Osteoblast (primary cell): Measurements from ENCODE around the gene MASP1. TPM values are rescaled to one million over a fixed set of nuclear protein-coding genes. Genes with fewer than 3 reads are reported as not detected.

Source experiments
- DNase-seq: peaks from one replicate; pipeline ENCODE4 v3.0.0; 2011; ENCODE audit warnings: low spot score, mixed read lengths; ENCODE audit not compliant: insufficient read length; ENCODE audit errors: missing footprints
- H2AFZ ChIP-seq: 2 replicates; pipeline ENCODE4 v1.6.0; 2011; ENCODE audit warnings: mild to moderate bottlenecking, low read length
- H3K27ac ChIP-seq: 2 replicates; pipeline ENCODE4 v1.5.1; 2011; ENCODE audit warnings: mild to moderate bottlenecking, low read depth, low read length, moderate library complexity
- H3K27me3 ChIP-seq: 2 replicates; pipeline ENCODE4 v1.6.0; 2012; ENCODE audit warnings: mild to moderate bottlenecking, control low read depth, inconsistent platforms, low read length, moderate library complexity; ENCODE audit not compliant: insufficient read depth
- H3K36me3 ChIP-seq: 2 replicates; pipeline ENCODE4 v1.5.1; 2011; ENCODE audit warnings: mild to moderate bottlenecking, low read length, control low read depth, moderate library complexity; ENCODE audit not compliant: insufficient read depth
- H3K4me1 ChIP-seq: 2 replicates; pipeline ENCODE4 v1.5.1; 2011; ENCODE audit warnings: mild to moderate bottlenecking, low read length, control low read depth, moderate library complexity; ENCODE audit not compliant: insufficient read depth
- H3K4me2 ChIP-seq: 2 replicates; pipeline ENCODE4 v1.6.0; 2011; ENCODE audit warnings: mild to moderate bottlenecking, low read length; ENCODE audit not compliant: insufficient read depth
- H3K4me3 ChIP-seq: fragments of 200-600 bp; sonication (generic); 3 replicates; pipeline ENCODE4 v1.5.1; 2012; ENCODE audit warnings: mild to moderate bottlenecking, low read length, inconsistent platforms; ENCODE audit not compliant: insufficient read depth
- H3K79me2 ChIP-seq: 2 replicates; pipeline ENCODE4 v1.6.0; 2012; ENCODE audit warnings: mild to moderate bottlenecking, low read length, control low read depth, inconsistent platforms; ENCODE audit not compliant: insufficient read depth
- H3K9me3 ChIP-seq: 2 replicates; pipeline ENCODE4 v1.5.1; 2011; ENCODE audit warnings: low read depth, low read length, control low read depth
- H4K20me1 ChIP-seq: 2 replicates; pipeline ENCODE4 v1.6.0; 2012; ENCODE audit warnings: mild to moderate bottlenecking, low read length, control low read depth; ENCODE audit not compliant: insufficient read depth
- CTCF ChIP-seq: IDR thresholded peaks from 2 replicates; pipeline ENCODE4 v1.5.1; 2011; ENCODE audit warnings: mild to moderate bottlenecking, low read depth, low read length, moderate library complexity; ENCODE audit errors: extremely low read depth
- total RNA-seq: library from RNA; depleted of rRNA; stranded (reverse); fragments of >200 nt; gene quantifications from 2 replicates; pipeline ENCODE4 v1.2.3, GENCODE V29; 2012

The MASP1 gene
- total RNA-seq, 1 donor: 1.4 TPM

DNA sequence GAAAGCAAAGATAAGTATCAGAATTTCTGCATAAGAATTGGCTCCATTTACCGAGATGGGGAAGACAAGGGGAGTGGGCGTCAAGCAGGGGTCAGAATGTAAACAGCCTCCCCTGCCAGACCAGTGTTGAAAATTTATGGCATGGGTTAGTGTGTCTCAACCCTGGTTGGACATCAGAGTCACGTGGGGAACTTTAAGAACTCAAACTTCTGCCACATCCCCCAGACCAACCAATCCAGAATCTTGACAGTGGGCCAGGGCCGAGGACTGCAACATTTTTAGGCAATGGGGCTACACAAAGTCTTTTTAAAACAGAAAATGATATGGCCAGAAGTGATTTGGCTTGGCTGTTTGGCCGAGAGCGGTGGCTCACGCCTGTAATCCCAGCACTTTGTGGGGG is 14.3 kb upstream of the MASP1 start:
- no peak overlapping the region for H3K4me3 ChIP-seq
- H3K27me3 ChIP-seq: peaks cover 4% of the 10 kb centered on the region
- H4K20me1 ChIP-seq: no peaks in the 10 kb centered on the region
- no peaks in the 10 kb centered on the region for H3K79me2 ChIP-seq
- H3K36me3 ChIP-seq: no peaks in the 10 kb centered on the region
- H3K4me1 ChIP-seq: no peaks in the 10 kb centered on the region
- H3K9me3 ChIP-seq: no peaks in the 10 kb centered on the region
- H3K4me2 ChIP-seq: no peak overlapping the region
- H3K27ac ChIP-seq: no peak overlapping the region
- no peak for DNase-seq
- H2AFZ ChIP-seq: no peak overlapping the region
- no peak for TF ChIP-seq CTCF

- no peak for DNase-seq
- Histone ChIP-seq H3K4me3 (no peak overlapping the region), H4K20me1 (no peaks in the 10 kb centered on the region), H2AFZ (no peak overlapping the region), H3K9me3 (no peaks in the 10 kb centered on the region), H3K27me3 (peaks cover 4% of the 10 kb centered on the region), H3K4me2 (no peak overlapping the region), H3K4me1 (no peaks in the 10 kb centered on the region), H3K79me2 (no peaks in the 10 kb centered on the region), H3K27ac (no peak overlapping the region), H3K36me3 (no peaks in the 10 kb centered on the region)
- TF ChIP-seq CTCF: no peak
Measured at GRCh38 chr3:187299611-187300010, 8.1 kb upstream of the MASP1 start.

GRCh38 chr3:187296911-187297310 is 5.4 kb upstream of the MASP1 start:
- no peaks in the 10 kb centered on the region for H4K20me1 ChIP-seq
- no peak for DNase-seq
- no peak overlapping the region for H2AFZ ChIP-seq
- no peak for TF ChIP-seq CTCF
- H3K4me2 ChIP-seq: no peak overlapping the region
- H3K9me3 ChIP-seq: no peaks in the 10 kb centered on the region
- H3K27me3 ChIP-seq: no peaks in the 10 kb centered on the region
- H3K4me1 ChIP-seq: no peaks in the 10 kb centered on the region
- H3K36me3 ChIP-seq: no peaks in the 10 kb centered on the region
- H3K79me2 ChIP-seq: no peaks in the 10 kb centered on the region
- H3K27ac ChIP-seq: no peak overlapping the region
- no peak overlapping the region for H3K4me3 ChIP-seq

DNA sequence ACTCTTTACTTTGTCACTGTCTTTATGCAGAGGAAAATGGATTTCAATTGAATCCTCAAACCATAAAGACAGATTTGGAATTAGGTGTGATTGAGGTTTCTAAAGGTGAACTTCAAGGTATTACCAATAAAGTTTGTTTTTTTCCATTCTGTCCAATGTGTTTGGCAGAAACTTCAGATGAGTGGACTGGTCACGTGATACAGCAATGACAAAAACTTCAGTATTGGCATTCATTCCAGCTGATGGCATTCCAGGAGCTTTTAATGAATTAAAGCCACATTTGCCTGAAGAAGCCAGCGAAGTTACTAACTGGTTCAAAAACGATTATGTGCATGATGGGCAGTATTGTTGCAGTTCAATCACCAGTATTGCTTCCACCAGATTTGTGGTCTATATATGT is 4.5 kb upstream of the MASP1 start:
- DNase-seq: no peak
- peaks cover 8% of the 10 kb centered on the region for H3K4me1 ChIP-seq
- TF ChIP-seq CTCF: no peak

More for the DNA sequence above, 4.5 kb upstream of the MASP1 start:
- no peaks in the 10 kb centered on the region for H3K79me2 ChIP-seq
- no peak overlapping the region for H2AFZ ChIP-seq
- H3K4me3 ChIP-seq: no peak overlapping the region
- H3K9me3 ChIP-seq: no peaks in the 10 kb centered on the region
- no peaks in the 10 kb centered on the region for H3K27me3 ChIP-seq
- H3K36me3 ChIP-seq: no peaks in the 10 kb centered on the region
- H4K20me1 ChIP-seq: no peaks in the 10 kb centered on the region
- H3K4me2 ChIP-seq: no peak overlapping the region
- H3K27ac ChIP-seq: no peak overlapping the region
